ENCODE measurements around the gene SCAF4. TPM values are rescaled to one million over a fixed set of nuclear protein-coding genes. Genes with fewer than 3 reads are reported as not detected.
"Not testable (repeated sequence)": the region's sequence is repeated elsewhere in the genome, so short reads cannot be mapped to it uniquely, and the experiment has no call there.

The SCAF4 gene
- total and polyA plus RNA-seq, 12 donors: 5.6 to 22.3 (median 20.3) TPM

DNA sequence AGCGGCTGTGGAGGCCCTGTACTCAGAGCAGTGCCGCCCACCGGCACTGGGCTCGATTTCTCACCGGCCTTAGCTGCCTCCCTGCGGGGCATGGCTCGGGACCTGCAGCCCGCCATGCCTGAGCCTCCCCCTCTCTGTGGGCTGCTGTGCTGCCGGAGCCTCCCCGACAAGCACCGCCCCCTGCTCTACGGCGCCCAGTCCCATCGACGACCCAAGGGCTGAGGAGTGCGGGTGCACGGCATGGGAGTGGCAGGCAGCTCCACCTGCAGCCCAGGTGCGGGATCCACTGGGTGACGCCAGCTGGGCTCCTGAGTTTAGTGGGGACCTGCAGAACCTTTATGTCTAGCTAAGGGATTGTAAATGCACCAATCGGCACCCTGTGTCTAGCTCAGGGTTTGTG is 77.6 kb downstream of the SCAF4 start:
- no peaks in the 10 kb centered on the region for H3K36me3 ChIP-seq
- H3K27ac ChIP-seq: no peak overlapping the region
- no peak overlapping the region for H3K4me3 ChIP-seq
- DNase-seq (no peak), ATAC-seq (no peak)
- peaks cover 0 to 5% (median 0%) of the 10 kb centered on the region in 9 donors for H3K4me1 ChIP-seq
- peaks cover 0 to 7% (median 0%) of the 10 kb centered on the region in 11 donors for H3K9me3 ChIP-seq
- intact Hi-C loops (cut with DNase I): no loop called here
- no peaks in the 10 kb centered on the region for H3K27me3 ChIP-seq
- TF ChIP-seq, protein P1, sequence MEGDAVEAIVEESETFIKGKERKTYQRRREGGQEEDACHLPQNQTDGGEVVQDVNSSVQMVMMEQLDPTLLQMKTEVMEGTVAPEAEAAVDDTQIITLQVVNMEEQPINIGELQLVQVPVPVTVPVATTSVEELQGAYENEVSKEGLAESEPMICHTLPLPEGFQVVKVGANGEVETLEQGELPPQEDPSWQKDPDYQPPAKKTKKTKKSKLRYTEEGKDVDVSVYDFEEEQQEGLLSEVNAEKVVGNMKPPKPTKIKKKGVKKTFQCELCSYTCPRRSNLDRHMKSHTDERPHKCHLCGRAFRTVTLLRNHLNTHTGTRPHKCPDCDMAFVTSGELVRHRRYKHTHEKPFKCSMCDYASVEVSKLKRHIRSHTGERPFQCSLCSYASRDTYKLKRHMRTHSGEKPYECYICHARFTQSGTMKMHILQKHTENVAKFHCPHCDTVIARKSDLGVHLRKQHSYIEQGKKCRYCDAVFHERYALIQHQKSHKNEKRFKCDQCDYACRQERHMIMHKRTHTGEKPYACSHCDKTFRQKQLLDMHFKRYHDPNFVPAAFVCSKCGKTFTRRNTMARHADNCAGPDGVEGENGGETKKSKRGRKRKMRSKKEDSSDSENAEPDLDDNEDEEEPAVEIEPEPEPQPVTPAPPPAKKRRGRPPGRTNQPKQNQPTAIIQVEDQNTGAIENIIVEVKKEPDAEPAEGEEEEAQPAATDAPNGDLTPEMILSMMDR (IDR thresholded peaks at IDR 0.05): no peak
- 96 to 97% methylated on average over 19 to 20 of the region's 20 CpGs for WGBS, 2 donors

GRCh38 chr21:31651491-31651890 is 80.4 kb downstream of the SCAF4 start:
- ATAC-seq; DNase-seq; intact Hi-C loops (cut with DNase I); H3K27me3 ChIP-seq; H3K4me3 ChIP-seq; H3K27ac ChIP-seq; H3K4me1 ChIP-seq; H3K9me3 ChIP-seq; H3K36me3 ChIP-seq: not testable (repeated sequence)
- WGBS, 2 donors: 86 to 92% methylated on average over 4 of the region's 4 CpGs

- H3K27ac ChIP-seq: no peak overlapping the region
- H3K27me3 ChIP-seq: no peaks in the 10 kb centered on the region
- peaks cover 0 to 7% (median 0%) of the 10 kb centered on the region in 11 donors for H3K9me3 ChIP-seq
- WGBS, 2 donors: 87 to 94% methylated on average over 3 of the region's 3 CpGs
- no peaks in the 10 kb centered on the region for H3K36me3 ChIP-seq
- intact Hi-C loops (cut with DNase I): no loop called here
- DNase-seq (no peak), ATAC-seq (no peak)
- H3K4me3 ChIP-seq: no peak overlapping the region
- no peaks in the 10 kb centered on the region for H3K4me1 ChIP-seq
- TF ChIP-seq, protein P1 (IDR thresholded peaks at IDR 0.05): no peak
Observed at GRCh38 chr21:31650930-31651329, 81.0 kb downstream of the SCAF4 start.

DNA sequence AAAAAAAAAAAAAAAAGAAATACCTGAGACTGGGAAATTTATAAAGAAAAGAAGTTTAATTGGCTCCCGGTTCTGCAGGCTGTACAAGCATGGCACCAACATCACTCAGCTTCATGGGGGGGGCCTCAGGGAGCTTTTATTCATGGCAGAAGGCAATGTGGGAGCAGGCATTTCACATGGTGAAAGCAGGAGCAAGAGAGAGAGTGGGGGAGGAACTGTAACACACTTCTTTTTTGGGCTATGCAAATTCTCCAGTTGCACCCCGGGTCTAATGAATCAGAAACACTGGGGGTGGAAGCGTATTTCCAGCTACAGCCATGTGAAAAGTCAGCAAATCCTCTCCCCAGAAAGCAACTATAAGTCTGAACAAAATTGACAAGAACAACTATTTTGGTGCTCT is 84.3 kb downstream of the SCAF4 start:
- Histone ChIP-seq H3K9me3 (peaks cover 0 to 7% (median 0%) of the 10 kb centered on the region in 11 donors), H3K27ac (no peak overlapping the region), H3K27me3 (no peaks in the 10 kb centered on the region), H3K4me1 (no peaks in the 10 kb centered on the region), H3K36me3 (no peaks in the 10 kb centered on the region), H3K4me3 (no peak overlapping the region)
- DNase-seq (no peak), ATAC-seq (no peak)
- WGBS, 2 donors: 90 to 91% methylated on average over 3 of the region's 3 CpGs
- TF ChIP-seq, protein P1 (IDR thresholded peaks at IDR 0.05): no peak
- intact Hi-C loops (cut with DNase I): no loop called here

DNA sequence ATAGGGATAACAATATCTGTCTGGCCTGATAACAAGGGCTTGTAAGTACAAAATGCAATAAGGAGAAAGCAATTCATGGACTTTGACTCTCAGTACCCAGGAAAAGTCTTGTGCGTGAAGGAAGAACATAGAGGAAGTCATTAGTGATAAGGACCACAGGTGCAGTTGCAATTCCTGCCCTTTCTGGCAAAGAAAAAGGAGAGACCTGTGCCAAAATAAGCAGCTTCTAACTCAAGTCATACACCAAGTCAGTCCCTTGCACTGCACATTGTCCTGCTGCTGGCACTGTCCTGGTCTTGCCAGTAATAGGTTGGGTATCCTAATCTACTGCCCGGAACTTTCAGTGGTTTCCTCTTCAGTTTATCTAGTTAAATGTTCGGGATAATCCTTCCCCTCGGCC is 87.3 kb downstream of the SCAF4 start:
- Histone ChIP-seq H3K4me1 (no peaks in the 10 kb centered on the region), H3K27me3 (no peaks in the 10 kb centered on the region), H3K9me3 (peaks cover 0 to 7% (median 0%) of the 10 kb centered on the region in 11 donors), H3K4me3 (no peak overlapping the region), H3K36me3 (no peaks in the 10 kb centered on the region), H3K27ac (no peak overlapping the region)
- DNase-seq (no peak), ATAC-seq (peak in 4 of 8 donors; percentile 29 to 76 (median 50))
- 45 to 49% methylated on average over 4 of the region's 4 CpGs for WGBS, 2 donors
- intact Hi-C loops (cut with DNase I): no loop called here
- TF ChIP-seq, protein P1 (IDR thresholded peaks at IDR 0.05): no peak

All from heart right ventricle (tissue), 16 donors.